ENCODE measurements around the gene CTSS.
A peak's percentile ranks its signal among the peaks of the same experiment; 100 is the strongest.

The CTSS gene

DNA sequence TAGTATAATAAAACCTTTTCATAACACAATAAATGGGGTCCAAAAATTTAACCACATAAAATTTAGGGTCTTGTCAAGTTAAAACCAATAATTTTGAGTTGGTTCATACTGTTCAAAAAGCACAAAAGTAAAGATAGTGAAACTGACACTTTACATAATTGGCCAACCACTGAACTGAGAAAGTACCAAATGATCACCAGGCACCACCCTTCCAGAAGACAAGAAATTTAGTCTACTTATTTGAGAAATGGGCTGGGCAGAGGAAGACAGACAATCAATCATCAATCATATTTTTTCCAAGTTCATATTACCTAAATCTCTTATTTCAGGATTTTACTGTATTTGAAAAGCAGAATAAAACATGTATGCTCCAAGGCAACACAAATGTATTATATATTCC, 62.2 kb downstream of the CTSS start:
- no peaks in the 10 kb centered on the region for H4K20me1 ChIP-seq
- H3K4me2 ChIP-seq: no peak overlapping the region
- H3K36me3 ChIP-seq: no peaks in the 10 kb centered on the region
- no peak for TF ChIP-seq Cebpa-rat (IDR thresholded peaks at IDR 0.05)
- H3K9me3 ChIP-seq (replicated peaks in 1 of 11): no peaks in the 10 kb centered on the region
- no peak overlapping the region for H3K9ac ChIP-seq
- H3K4me3 ChIP-seq: no peak overlapping the region
- H3K27ac ChIP-seq: no peak overlapping the region
- H3K27me3 ChIP-seq: no peaks in the 10 kb centered on the region
- H3K4me1 ChIP-seq: no peaks in the 10 kb centered on the region

DNA sequence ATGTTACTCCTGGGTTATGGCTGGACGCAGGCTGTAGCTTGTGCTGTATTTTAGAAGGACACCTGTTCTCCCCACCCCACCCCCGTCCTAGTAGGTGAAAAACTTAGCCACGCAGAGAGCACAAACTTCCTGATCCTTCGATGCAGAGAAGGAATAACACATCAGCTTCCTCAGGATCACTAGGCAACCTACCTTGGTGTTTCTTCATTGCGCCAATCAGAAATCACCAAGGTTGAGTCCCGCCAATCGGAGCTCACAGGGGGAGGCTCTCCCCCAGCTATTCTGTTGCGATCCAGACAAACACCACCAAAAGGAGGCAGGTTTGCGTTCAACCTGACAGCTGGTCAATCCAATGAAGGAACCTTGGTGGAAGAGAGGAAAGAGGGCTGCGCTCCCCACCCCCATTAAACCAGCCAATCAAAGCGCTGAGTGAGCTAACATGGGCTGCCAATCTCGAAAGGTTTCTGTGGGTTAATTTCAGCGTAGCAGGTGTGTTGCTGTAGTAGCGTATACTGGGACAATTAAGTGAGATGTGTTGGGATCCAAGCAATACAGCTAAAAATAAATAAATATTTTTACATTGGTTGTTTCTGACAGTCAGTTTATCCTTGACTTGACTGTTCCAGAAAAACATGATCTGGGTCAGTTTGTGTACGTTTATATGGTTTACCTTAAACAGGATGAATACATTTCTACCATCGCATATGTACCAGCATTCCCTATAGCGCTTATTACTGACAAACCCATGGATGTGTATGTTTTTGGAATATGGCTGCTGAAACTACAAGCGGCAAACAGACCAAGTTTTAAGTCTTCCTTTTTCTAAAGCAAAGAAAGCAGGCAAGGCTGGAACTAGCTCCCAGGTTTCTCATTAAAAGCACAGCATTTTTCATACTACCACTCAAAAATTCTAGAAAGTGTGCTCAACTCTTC, 68.3 kb downstream of the CTSS start, which contains the start of gene GOLPH3L:
GOLPH3L (minus strand) TSS at position 160 of the 933 bp plus-strand sequence. CDS start 2,316 bp downstream, outside the sequence.
- H3K36me3 ChIP-seq: peaks cover 25 to 33% (median 28%) of the 10 kb centered on the region in 11 experiments
- H3K4me3 ChIP-seq: peak within 1 kb of the TSS; percentile 67 to 90 (median 80)
- H4K20me1 ChIP-seq: no peaks in the 10 kb centered on the region
- peak within 1 kb of the TSS; percentile 68 to 82 (median 79) for H3K4me2 ChIP-seq
- H3K4me1 ChIP-seq: peaks cover 6 to 20% (median 13%) of the 10 kb centered on the region in 10 experiments; a peak in 18 of 20 replicates
- no peak for TF ChIP-seq Cebpa-rat (IDR thresholded peaks at IDR 0.05)
- peak within 1 kb of the TSS in 10 of 11 experiments; percentile 42 to 84 (median 60); a peak in 16 of 22 replicates for H3K27ac ChIP-seq
- peak within 1 kb of the TSS; percentile 68 to 83 (median 75) for H3K9ac ChIP-seq
- H3K27me3 ChIP-seq: no peaks in the 10 kb centered on the region
- no peaks in the 10 kb centered on the region for H3K9me3 ChIP-seq (replicated peaks in 1 of 11)

DNA sequence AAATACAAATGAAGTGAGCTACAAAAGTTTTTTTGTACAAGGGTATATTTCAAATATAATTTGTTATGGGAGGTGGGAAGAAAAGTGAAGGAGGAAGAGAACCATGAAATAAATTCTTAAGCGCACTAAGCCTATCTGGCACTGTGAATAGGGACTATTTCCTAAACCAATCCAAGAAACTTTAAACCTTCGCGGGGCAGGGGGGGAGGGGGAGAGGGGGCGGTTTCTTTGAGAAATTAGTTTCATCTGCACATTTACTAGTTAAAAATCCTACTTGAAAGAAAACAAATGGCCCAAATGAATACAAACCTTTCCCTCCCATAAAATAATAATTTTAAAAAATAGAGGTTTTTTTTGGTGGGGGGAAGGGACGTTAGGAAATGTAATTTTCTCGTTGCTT, 69.0 kb downstream of the CTSS start:
- H3K4me3 ChIP-seq: peak overlapping the region; percentile 67 to 90 (median 80)
- peak overlapping the region; percentile 68 to 82 (median 79) for H3K4me2 ChIP-seq
- no peak for TF ChIP-seq Cebpa-rat (IDR thresholded peaks at IDR 0.05)
- H3K27ac ChIP-seq: peak overlapping the region in 10 of 11 experiments; percentile 42 to 84 (median 60); a peak in 16 of 22 replicates
- H3K9me3 ChIP-seq (replicated peaks in 1 of 11): no peaks in the 10 kb centered on the region
- H3K4me1 ChIP-seq: peaks cover 6 to 20% (median 13%) of the 10 kb centered on the region in 10 experiments; a peak in 18 of 20 replicates
- no peaks in the 10 kb centered on the region for H3K27me3 ChIP-seq
- no peaks in the 10 kb centered on the region for H4K20me1 ChIP-seq
- H3K9ac ChIP-seq: peak overlapping the region; percentile 68 to 83 (median 75)
- H3K36me3 ChIP-seq: peaks cover 28 to 40% (median 31%) of the 10 kb centered on the region in 11 experiments

DNA sequence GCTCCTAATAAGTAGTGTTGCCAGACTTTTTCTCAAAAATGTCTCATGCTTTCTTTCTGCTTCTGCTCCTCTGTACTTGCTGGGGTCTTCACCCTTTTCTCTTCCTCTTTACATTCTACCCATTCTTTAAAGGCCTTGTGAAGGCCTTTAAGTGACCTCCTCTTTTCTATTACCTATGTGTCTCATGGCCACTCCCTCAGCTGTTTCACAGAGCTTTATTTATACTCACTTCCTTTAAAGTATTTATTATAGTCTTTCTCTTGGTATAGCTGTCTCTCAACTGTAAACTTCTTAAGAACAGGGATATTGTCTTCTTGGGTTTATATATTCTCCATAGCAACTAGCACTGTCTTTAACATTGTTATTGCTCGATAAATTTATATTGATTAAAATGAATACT, 69.4 kb downstream of the CTSS start:
- Histone ChIP-seq H3K9me3 (replicated peaks in 1 of 11) (no peaks in the 10 kb centered on the region), H3K27ac (peak overlapping the region in 1 of 11 experiments; percentile 84; a peak in 1 of 22 replicates), H3K9ac (peak overlapping the region in 8 of 11 experiments; percentile 2 to 83 (median 28); a peak in 10 of 22 replicates), H3K36me3 (peaks cover 31 to 42% (median 33%) of the 10 kb centered on the region in 11 experiments), H3K4me2 (peak overlapping the region; percentile 68 to 82 (median 78)), H4K20me1 (no peaks in the 10 kb centered on the region), H3K4me1 (peaks cover 6 to 20% (median 13%) of the 10 kb centered on the region in 10 experiments; a peak in 18 of 20 replicates), H3K4me3 (peak overlapping the region; percentile 67 to 90 (median 80)), H3K27me3 (no peaks in the 10 kb centered on the region)
- no peak for TF ChIP-seq Cebpa-rat (IDR thresholded peaks at IDR 0.05)

DNA sequence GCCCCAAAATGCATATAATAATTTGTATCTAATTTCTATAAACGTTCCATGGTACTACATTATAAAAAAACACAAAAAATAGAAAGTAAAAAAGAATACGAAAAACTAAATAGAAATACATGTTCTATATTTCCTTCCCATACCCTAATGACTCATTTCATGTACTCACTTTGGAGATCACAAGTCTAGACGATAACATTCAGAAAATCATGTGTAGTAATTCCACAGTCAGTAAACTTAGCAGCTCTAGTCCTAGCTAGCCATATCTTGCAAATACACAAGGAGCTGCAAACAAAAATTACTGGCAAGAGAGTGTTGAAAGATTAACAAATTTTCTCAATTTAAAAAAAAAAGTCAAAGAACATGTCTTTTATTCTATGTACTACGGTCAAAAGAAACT, 70.0 kb downstream of the CTSS start:
- no peak overlapping the region for H3K9ac ChIP-seq
- H3K9me3 ChIP-seq (replicated peaks in 1 of 11): no peaks in the 10 kb centered on the region
- peak overlapping the region in 8 of 11 experiments; percentile 68 to 82 (median 78); a peak in 12 of 22 replicates for H3K4me2 ChIP-seq
- peaks cover 6 to 20% (median 13%) of the 10 kb centered on the region in 10 experiments; a peak in 18 of 20 replicates for H3K4me1 ChIP-seq
- peaks cover 34 to 48% (median 39%) of the 10 kb centered on the region in 11 experiments for H3K36me3 ChIP-seq
- H4K20me1 ChIP-seq: no peaks in the 10 kb centered on the region
- H3K27me3 ChIP-seq: no peaks in the 10 kb centered on the region
- H3K4me3 ChIP-seq: no peak overlapping the region
- TF ChIP-seq Cebpa-rat (IDR thresholded peaks at IDR 0.05): no peak
- H3K27ac ChIP-seq: no peak overlapping the region

DNA sequence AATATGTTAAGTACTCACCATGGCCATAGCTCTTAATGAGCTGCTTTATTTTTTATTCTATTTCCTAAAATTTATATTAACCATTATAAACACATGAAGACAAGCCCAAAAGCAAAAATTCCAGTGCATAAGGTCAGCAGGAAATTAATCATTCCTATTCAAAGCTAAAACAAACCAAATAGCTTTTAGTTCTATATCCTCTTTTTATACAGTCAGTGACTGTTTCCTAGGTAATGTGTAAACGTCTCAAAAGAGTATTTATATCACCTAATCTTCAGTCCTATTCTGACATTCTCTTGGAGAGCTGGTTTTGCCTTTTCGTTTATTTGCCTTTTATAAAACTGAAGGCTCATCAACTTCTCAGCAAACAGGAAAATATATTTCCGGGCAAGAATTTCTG, 72.9 kb downstream of the CTSS start:
- no peaks in the 10 kb centered on the region for H3K9me3 ChIP-seq (replicated peaks in 1 of 11)
- H3K27ac ChIP-seq: no peak overlapping the region; a peak in 1 of 22 replicates
- H4K20me1 ChIP-seq: no peaks in the 10 kb centered on the region
- TF ChIP-seq Cebpa-rat (IDR thresholded peaks at IDR 0.05): no peak
- H3K4me2 ChIP-seq: no peak overlapping the region
- H3K4me1 ChIP-seq: peaks cover 6 to 18% (median 11%) of the 10 kb centered on the region in 10 experiments; a peak in 18 of 20 replicates
- H3K9ac ChIP-seq: no peak overlapping the region
- H3K36me3 ChIP-seq: peaks cover 49 to 77% (median 62%) of the 10 kb centered on the region in 11 experiments
- H3K27me3 ChIP-seq: no peaks in the 10 kb centered on the region
- no peak overlapping the region for H3K4me3 ChIP-seq

DNA sequence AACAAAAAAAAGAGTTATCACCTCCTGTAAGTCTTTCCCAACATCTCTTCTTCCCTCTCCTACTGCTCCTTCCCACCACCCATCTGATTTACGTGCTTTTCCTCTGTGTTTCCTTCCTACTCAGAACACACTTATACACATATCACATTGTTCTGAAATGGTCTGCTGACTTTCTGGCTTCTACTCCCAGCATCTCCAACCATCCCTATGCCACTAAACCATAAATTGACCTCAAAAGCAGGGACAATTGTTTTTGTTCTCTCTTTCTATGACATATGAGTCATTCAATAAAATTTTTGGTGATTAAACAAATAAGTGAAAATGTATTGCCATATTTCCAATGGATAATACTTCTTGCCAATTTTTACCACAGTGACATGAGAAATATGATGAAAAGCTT, 76.8 kb downstream of the CTSS start:
- Histone ChIP-seq H3K9ac (no peak overlapping the region), H3K27ac (no peak overlapping the region), H3K4me3 (no peak overlapping the region), H3K4me2 (no peak overlapping the region), H4K20me1 (no peaks in the 10 kb centered on the region), H3K27me3 (no peaks in the 10 kb centered on the region), H3K36me3 (peaks cover 50 to 89% (median 68%) of the 10 kb centered on the region in 11 experiments), H3K9me3 (replicated peaks in 1 of 11) (no peaks in the 10 kb centered on the region), H3K4me1 (no peaks in the 10 kb centered on the region)
- TF ChIP-seq Cebpa-rat (IDR thresholded peaks at IDR 0.05): no peak

DNA sequence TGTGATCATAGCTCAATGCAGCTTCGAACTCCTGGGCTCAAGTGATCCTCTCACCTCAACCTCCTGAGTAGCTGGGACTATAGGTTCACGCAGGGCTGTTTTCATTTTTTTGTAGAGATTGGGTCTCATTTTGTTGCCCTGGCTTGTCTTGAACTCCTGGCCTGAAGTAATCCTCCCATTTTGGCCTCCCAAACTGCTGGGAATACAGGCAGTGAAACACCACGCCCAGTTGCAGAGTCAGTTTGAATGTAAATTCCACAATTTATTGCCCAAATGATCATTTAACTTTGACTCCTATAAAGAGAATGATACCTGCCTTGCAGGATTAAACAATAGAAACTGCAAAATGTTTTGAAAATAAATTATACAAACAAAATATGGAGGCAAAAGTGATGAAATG, 79.3 kb downstream of the CTSS start:
- Histone ChIP-seq H3K4me2 (no peak overlapping the region), H3K27ac (no peak overlapping the region), H3K9ac (no peak overlapping the region), H3K4me1 (no peaks in the 10 kb centered on the region), H3K36me3 (peaks cover 41 to 83% (median 65%) of the 10 kb centered on the region in 11 experiments), H3K9me3 (replicated peaks in 1 of 11) (no peaks in the 10 kb centered on the region), H4K20me1 (no peaks in the 10 kb centered on the region), H3K27me3 (no peaks in the 10 kb centered on the region), H3K4me3 (no peak overlapping the region)
- TF ChIP-seq Cebpa-rat (IDR thresholded peaks at IDR 0.05): no peak

DNA sequence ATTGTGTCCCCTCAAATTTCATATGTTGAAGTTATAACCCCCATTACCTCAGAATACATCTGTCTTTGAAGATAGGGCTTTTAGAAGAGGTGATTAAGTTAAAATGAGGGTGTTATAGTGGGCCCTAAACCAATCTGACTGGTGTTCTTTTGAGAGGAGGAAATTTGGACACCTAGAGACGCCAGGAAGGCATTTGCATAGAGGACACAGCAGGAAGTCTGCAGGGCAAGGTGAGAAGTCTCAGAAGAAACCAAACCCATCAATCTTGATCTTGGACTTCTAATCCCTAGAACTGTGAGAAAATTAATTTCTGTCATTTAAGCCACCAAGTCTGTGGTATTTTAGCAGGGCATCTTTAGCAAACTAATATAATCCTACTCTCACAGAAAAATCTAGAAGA, 81.7 kb downstream of the CTSS start:
- Histone ChIP-seq H3K9ac (no peak overlapping the region), H3K27ac (no peak overlapping the region), H3K4me3 (no peak overlapping the region), H3K9me3 (replicated peaks in 1 of 11) (no peaks in the 10 kb centered on the region), H3K27me3 (no peaks in the 10 kb centered on the region), H3K4me2 (no peak overlapping the region), H3K4me1 (no peaks in the 10 kb centered on the region), H4K20me1 (no peaks in the 10 kb centered on the region), H3K36me3 (peaks cover 35 to 74% (median 55%) of the 10 kb centered on the region in 11 experiments)
- no peak for TF ChIP-seq Cebpa-rat (IDR thresholded peaks at IDR 0.05)
